BLaER1 treated with 17β-estradiol and CSF1 and Interleukin-3, amounts not matched to agents 10 nM and 100 nM (cell line): Measurements from ENCODE around the gene TK1.

Experiments used
- H3K27ac ChIP-seq, 11 experiments: shearing (Covaris generic); formaldehyde crosslinking; 2 replicates each; pipeline ENCODE4 v1.8.1; 2022
- H3K27me3 ChIP-seq, 11 experiments: shearing (Covaris generic); formaldehyde crosslinking; 2 replicates each; pipeline ENCODE4 v1.8.1; 2022
- H3K36me3 ChIP-seq, 11 experiments: shearing (Covaris generic); formaldehyde crosslinking; 2 replicates each; pipeline ENCODE4 v1.8.1; 2022
- H3K4me1 ChIP-seq, 10 experiments: shearing (Covaris generic); formaldehyde crosslinking; 2 replicates each; pipeline ENCODE4 v1.8.1; 2022
- H3K4me2 ChIP-seq, 11 experiments: shearing (Covaris generic); formaldehyde crosslinking; 2 replicates each; pipeline ENCODE4 v1.8.1; 2022
- H3K4me3 ChIP-seq, 10 experiments: shearing (Covaris generic); formaldehyde crosslinking; 2 replicates each; pipeline ENCODE4 v1.8.1; 2022
- H3K9ac ChIP-seq, 11 experiments: shearing (Covaris generic); formaldehyde crosslinking; 2 replicates each; pipeline ENCODE4 v1.8.1; 2022
- H3K9me3 ChIP-seq, 11 experiments: shearing (Covaris generic); formaldehyde crosslinking; replicated peaks in 1 of 11; 2 replicates each; pipeline ENCODE4 v1.8.1; 2022
- H4K20me1 ChIP-seq, 11 experiments: shearing (Covaris generic); formaldehyde crosslinking; 2 replicates each; pipeline ENCODE4 v1.8.1; 2022
- Cebpa-rat ChIP-seq, 11 experiments: shearing (Covaris generic); IDR thresholded peaks; 2 replicates each; pipeline ENCODE4 v1.8.1; 2022

The TK1 gene

GRCh38 chr17:78211032-78211431 is 24.2 kb upstream of the TK1 start:
- no peaks in the 10 kb centered on the region; a peak in 1 of 22 replicates for H4K20me1 ChIP-seq
- H3K36me3 ChIP-seq: peaks cover 0 to 26% (median 15%) of the 10 kb centered on the region in 11 experiments; a peak in 19 of 22 replicates
- no peak overlapping the region for H3K4me3 ChIP-seq
- TF ChIP-seq Cebpa-rat (IDR thresholded peaks at IDR 0.05): no peak
- no peak overlapping the region for H3K9ac ChIP-seq
- H3K27me3 ChIP-seq: no peaks in the 10 kb centered on the region
- no peak overlapping the region for H3K27ac ChIP-seq
- no peaks in the 10 kb centered on the region for H3K9me3 ChIP-seq
- peaks cover 15 to 18% (median 17%) of the 10 kb centered on the region in 10 experiments for H3K4me1 ChIP-seq
- no peak overlapping the region for H3K4me2 ChIP-seq

- peaks cover 5 to 31% (median 24%) of the 10 kb centered on the region in 11 experiments for H3K36me3 ChIP-seq
- no peak overlapping the region for H3K9ac ChIP-seq
- no peak for TF ChIP-seq Cebpa-rat (IDR thresholded peaks at IDR 0.05)
- H3K4me2 ChIP-seq: no peak overlapping the region
- no peaks in the 10 kb centered on the region for H3K27me3 ChIP-seq
- H3K9me3 ChIP-seq: no peaks in the 10 kb centered on the region
- no peak overlapping the region for H3K4me3 ChIP-seq
- H3K27ac ChIP-seq: no peak overlapping the region
- no peaks in the 10 kb centered on the region; a peak in 1 of 22 replicates for H4K20me1 ChIP-seq
- H3K4me1 ChIP-seq: peaks cover 7 to 14% (median 8%) of the 10 kb centered on the region in 10 experiments
These were observed 23.3 kb upstream of the TK1 start for GRCh38 chr17:78210111-78210510.

- TF ChIP-seq Cebpa-rat (IDR thresholded peaks at IDR 0.05): no peak
- Histone ChIP-seq H3K4me3 (no peak overlapping the region), H3K4me2 (no peak overlapping the region), H3K9me3 (no peaks in the 10 kb centered on the region), H3K4me1 (peaks cover 0 to 5% (median 0%) of the 10 kb centered on the region in 10 experiments; a peak in 1 of 20 replicates), H3K27me3 (no peaks in the 10 kb centered on the region), H3K36me3 (peaks cover 19 to 47% (median 40%) of the 10 kb centered on the region in 11 experiments), H4K20me1 (peaks cover 0 to 4% (median 0%) of the 10 kb centered on the region in 11 experiments; a peak in 1 of 22 replicates), H3K27ac (no peak overlapping the region), H3K9ac (no peak overlapping the region)
These were observed 21.6 kb upstream of the TK1 start for GRCh38 chr17:78208486-78208885.

GRCh38 chr17:78206298-78206697 is 19.4 kb upstream of the TK1 start:
- peaks cover 23 to 65% (median 52%) of the 10 kb centered on the region in 11 experiments for H3K36me3 ChIP-seq
- H3K9ac ChIP-seq: no peak overlapping the region
- peaks cover 0 to 4% (median 0%) of the 10 kb centered on the region in 11 experiments; a peak in 1 of 22 replicates for H4K20me1 ChIP-seq
- H3K9me3 ChIP-seq: no peaks in the 10 kb centered on the region
- H3K27ac ChIP-seq: no peak overlapping the region
- TF ChIP-seq Cebpa-rat (IDR thresholded peaks at IDR 0.05): no peak
- H3K4me3 ChIP-seq: no peak overlapping the region
- H3K4me1 ChIP-seq: peaks cover 0 to 5% (median 0%) of the 10 kb centered on the region in 10 experiments; a peak in 1 of 20 replicates
- H3K4me2 ChIP-seq: no peak overlapping the region
- H3K27me3 ChIP-seq: no peaks in the 10 kb centered on the region

- no peaks in the 10 kb centered on the region for H3K27me3 ChIP-seq
- peaks cover 23 to 74% (median 59%) of the 10 kb centered on the region in 11 experiments for H3K36me3 ChIP-seq
- H4K20me1 ChIP-seq: peaks cover 0 to 4% (median 0%) of the 10 kb centered on the region in 11 experiments; a peak in 1 of 22 replicates
- peaks cover 0 to 9% (median 6%) of the 10 kb centered on the region in 10 experiments; a peak in 12 of 20 replicates for H3K4me1 ChIP-seq
- 0 out of 22 replicates have a peak overlapping the region, but pooled peaks of 1 of the 11 experiments have one; percentile 35 for H3K27ac ChIP-seq
- TF ChIP-seq Cebpa-rat (IDR thresholded peaks at IDR 0.05): no peak
- no peak overlapping the region for H3K9ac ChIP-seq
- 0 out of 22 replicates have a peak, but pooled peaks cover 0 to under 1% (median 0%) of the 10 kb centered on the region in 11 experiments for H3K9me3 ChIP-seq
- no peak overlapping the region for H3K4me2 ChIP-seq
- no peak overlapping the region for H3K4me3 ChIP-seq
These were observed 18.4 kb upstream of the TK1 start for GRCh38 chr17:78205124-78205775.

- TF ChIP-seq Cebpa-rat (IDR thresholded peaks at IDR 0.05): no peak
- no peak overlapping the region for H3K4me2 ChIP-seq
- peaks cover 23 to 79% (median 64%) of the 10 kb centered on the region in 11 experiments for H3K36me3 ChIP-seq
- no peak overlapping the region for H3K4me3 ChIP-seq
- H3K9me3 ChIP-seq: peaks cover 0 to 7% (median 4%) of the 10 kb centered on the region in 11 experiments; a peak in 11 of 22 replicates
- H3K27ac ChIP-seq: no peak overlapping the region
- peaks cover 0 to 4% (median 0%) of the 10 kb centered on the region in 11 experiments; a peak in 1 of 22 replicates for H4K20me1 ChIP-seq
- no peak overlapping the region for H3K9ac ChIP-seq
- peaks cover 3 to 16% (median 13%) of the 10 kb centered on the region in 10 experiments for H3K4me1 ChIP-seq
- no peaks in the 10 kb centered on the region for H3K27me3 ChIP-seq
These were observed 17.7 kb upstream of the TK1 start for GRCh38 chr17:78204387-78205123.

GRCh38 chr17:78202666-78203065 is 15.8 kb upstream of the TK1 start:
- TF ChIP-seq Cebpa-rat (IDR thresholded peaks at IDR 0.05): no peak
- peaks cover 0 to 4% (median 0%) of the 10 kb centered on the region in 11 experiments; a peak in 1 of 22 replicates for H4K20me1 ChIP-seq

GRCh38 chr17:78200451-78200850 is 13.6 kb upstream of the TK1 start:
- H4K20me1 ChIP-seq: peaks cover 0 to 4% (median 0%) of the 10 kb centered on the region in 11 experiments; a peak in 1 of 22 replicates
- no peaks in the 10 kb centered on the region for H3K27me3 ChIP-seq
- H3K4me3 ChIP-seq: no peak overlapping the region
- H3K27ac ChIP-seq: peak overlapping the region in 10 of 11 experiments; percentile 80 to 90 (median 86); a peak in 17 of 22 replicates
- peaks cover 41 to 81% (median 72%) of the 10 kb centered on the region in 11 experiments for H3K36me3 ChIP-seq
- TF ChIP-seq Cebpa-rat (IDR thresholded peaks at IDR 0.05): no peak
- peaks cover 25 to 52% (median 46%) of the 10 kb centered on the region in 10 experiments for H3K4me1 ChIP-seq
- peaks cover 0 to 22% (median 12%) of the 10 kb centered on the region in 11 experiments; a peak in 15 of 22 replicates for H3K9me3 ChIP-seq
- peak overlapping the region in 2 of 11 experiments; percentile 64 to 70; a peak in 5 of 22 replicates for H3K9ac ChIP-seq
- peak overlapping the region in 8 of 11 experiments; percentile 33 to 92 (median 81); a peak in 9 of 22 replicates for H3K4me2 ChIP-seq

More at GRCh38 chr17:78202666-78203065, 15.8 kb upstream of the TK1 start:
- no peaks in the 10 kb centered on the region for H3K27me3 ChIP-seq
- peak overlapping the region in 1 of 11 experiments; percentile 17; a peak in 1 of 22 replicates for H3K27ac ChIP-seq
- peaks cover 0 to 18% (median 12%) of the 10 kb centered on the region in 11 experiments; a peak in 15 of 22 replicates for H3K9me3 ChIP-seq
- no peak overlapping the region for H3K4me3 ChIP-seq
- H3K4me2 ChIP-seq: no peak overlapping the region
- H3K9ac ChIP-seq: no peak overlapping the region
- H3K4me1 ChIP-seq: peaks cover 22 to 32% (median 30%) of the 10 kb centered on the region in 10 experiments
- H3K36me3 ChIP-seq: peaks cover 25 to 78% (median 67%) of the 10 kb centered on the region in 11 experiments
